Ascending aorta (tissue), 2 donors: ENCODE data around the gene PLA2G2C. TPM values are rescaled to one million over a fixed set of nuclear protein-coding genes. Genes with fewer than 3 reads are reported as not detected.

Source experiments
- DNase-seq, 2 donors: peaks; one replicate each; pipeline ENCODE4 v3.0.0-alpha.2; 2019; ENCODE audit warnings: low spot score in 2 of 2
- H3K27ac ChIP-seq, 2 donors: fragments of 200-600 bp; sonication (generic); one replicate each; pipeline ENCODE4 v1.5.1; 2016 to 2017; ENCODE audit warnings: mild to moderate bottlenecking in 1 of 2
- H3K27me3 ChIP-seq: fragments of 200-600 bp; sonication (generic); one replicate; pipeline ENCODE4 v1.5.1; 2017
- H3K36me3 ChIP-seq, 2 donors: fragments of 200-600 bp; sonication (generic); one replicate each; pipeline ENCODE4 v1.5.1; 2016
- H3K4me1 ChIP-seq, 2 donors: fragments of 200-600 bp; sonication (generic); one replicate each; pipeline ENCODE4 v1.5.1; 2016 to 2017; ENCODE audit warnings: mild to moderate bottlenecking in 1 of 2
- H3K4me3 ChIP-seq, 2 donors: fragments of 200-600 bp; sonication (generic); one replicate each; pipeline ENCODE4 v1.5.1; 2016 to 2017; ENCODE audit warnings: mild to moderate bottlenecking in 1 of 2
- H3K9me3 ChIP-seq, 2 donors: fragments of 200-600 bp; sonication (generic); one replicate each; pipeline ENCODE4 v1.5.1; 2016
- intact Hi-C: fragments of 100-400 bp; cut with DNase I; formaldehyde crosslinking; loops from one replicate; pipeline ENCODE4 v1.15.1; 2023
- total RNA-seq: library from RNA; depleted of rRNA; stranded (reverse); fragments of >200 nt; gene quantifications from one replicate; pipeline ENCODE4 v1.1.0, GENCODE V29; 2016
- TF ChIP-seq, protein P1 (sequence below), 3 experiments: fragments of 200-600 bp in 2 of 3; fragments of 450-650 bp in 1 of 3; sonication (generic) in 2 of 3; IDR thresholded peaks; one replicate each; pipeline ENCODE4 v1.5.1; 2016 to 2019; ENCODE audit warnings: antibody characterized with exemption in 3 of 3, mild to moderate bottlenecking in 1 of 3, moderate library complexity in 1 of 3

PLA2G2C gene
- total RNA-seq, 1 donor from 2014 or later, result not detected

DNA sequence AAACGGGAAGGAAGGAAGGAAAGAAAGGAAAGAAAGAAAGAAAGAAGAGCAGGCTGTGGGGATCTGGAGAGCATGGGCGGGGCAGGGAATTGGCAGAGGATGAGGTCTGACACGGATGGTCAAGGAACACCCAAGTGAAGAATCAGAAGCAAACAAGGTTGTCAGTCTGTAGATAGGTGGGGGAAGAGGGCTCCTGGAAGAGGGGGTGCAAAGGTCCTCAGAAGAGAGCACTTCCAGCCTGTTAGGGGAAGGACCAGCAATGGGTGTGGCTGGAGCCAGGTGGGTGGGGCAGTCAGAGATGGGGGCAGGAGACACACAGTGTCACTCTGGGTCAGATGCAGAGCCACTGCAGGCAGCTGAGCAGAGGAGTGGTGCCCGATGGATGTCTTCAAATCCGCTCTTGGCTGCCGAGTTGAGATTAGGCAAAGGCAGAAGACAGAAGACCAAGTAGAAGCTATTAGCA lies 11.0 kb upstream of the PLA2G2C start:
- intact Hi-C loops, result no loop called here
- DNase-seq, result no peak
- no peak overlapping the region for H3K27ac ChIP-seq
- H3K36me3 ChIP-seq, result no peaks in the 10 kb centered on the region
- TF ChIP-seq, protein P1, sequence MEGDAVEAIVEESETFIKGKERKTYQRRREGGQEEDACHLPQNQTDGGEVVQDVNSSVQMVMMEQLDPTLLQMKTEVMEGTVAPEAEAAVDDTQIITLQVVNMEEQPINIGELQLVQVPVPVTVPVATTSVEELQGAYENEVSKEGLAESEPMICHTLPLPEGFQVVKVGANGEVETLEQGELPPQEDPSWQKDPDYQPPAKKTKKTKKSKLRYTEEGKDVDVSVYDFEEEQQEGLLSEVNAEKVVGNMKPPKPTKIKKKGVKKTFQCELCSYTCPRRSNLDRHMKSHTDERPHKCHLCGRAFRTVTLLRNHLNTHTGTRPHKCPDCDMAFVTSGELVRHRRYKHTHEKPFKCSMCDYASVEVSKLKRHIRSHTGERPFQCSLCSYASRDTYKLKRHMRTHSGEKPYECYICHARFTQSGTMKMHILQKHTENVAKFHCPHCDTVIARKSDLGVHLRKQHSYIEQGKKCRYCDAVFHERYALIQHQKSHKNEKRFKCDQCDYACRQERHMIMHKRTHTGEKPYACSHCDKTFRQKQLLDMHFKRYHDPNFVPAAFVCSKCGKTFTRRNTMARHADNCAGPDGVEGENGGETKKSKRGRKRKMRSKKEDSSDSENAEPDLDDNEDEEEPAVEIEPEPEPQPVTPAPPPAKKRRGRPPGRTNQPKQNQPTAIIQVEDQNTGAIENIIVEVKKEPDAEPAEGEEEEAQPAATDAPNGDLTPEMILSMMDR (IDR thresholded peaks at IDR 0.05), result no peak
- no peaks in the 10 kb centered on the region for H3K4me1 ChIP-seq
- H3K4me3 ChIP-seq, result no peak overlapping the region
- H3K9me3 ChIP-seq, result no peaks in the 10 kb centered on the region
- no peaks in the 10 kb centered on the region for H3K27me3 ChIP-seq

DNA sequence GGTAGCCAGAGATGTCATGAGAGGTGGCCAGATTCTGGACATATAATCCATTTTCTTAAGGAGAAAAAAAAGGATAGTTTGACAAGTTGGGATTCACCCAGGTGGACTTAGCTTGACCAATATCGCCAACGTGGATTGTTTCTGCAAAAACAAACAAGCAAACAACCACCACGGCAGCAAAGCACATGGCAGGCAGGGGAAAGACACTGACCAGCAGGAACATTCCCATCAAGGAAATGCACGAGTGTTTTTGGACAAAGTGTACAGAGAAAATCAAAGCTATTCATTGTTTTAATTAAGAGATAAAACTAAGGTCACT lies 9.1 kb upstream of the PLA2G2C start:
- no peaks in the 10 kb centered on the region for H3K27me3 ChIP-seq
- no peak for DNase-seq
- H3K27ac ChIP-seq, result no peak overlapping the region
- no peaks in the 10 kb centered on the region for H3K4me1 ChIP-seq
- TF ChIP-seq, protein P1 (IDR thresholded peaks at IDR 0.05), result no peak
- H3K36me3 ChIP-seq, result no peaks in the 10 kb centered on the region
- no peak overlapping the region for H3K4me3 ChIP-seq
- H3K9me3 ChIP-seq, result no peaks in the 10 kb centered on the region
- intact Hi-C loops, result no loop called here

- TF ChIP-seq, protein P1 (IDR thresholded peaks at IDR 0.05), result peak; percentile 18 to 55 (median 37)
- intact Hi-C loops, result no loop called here
- H3K4me3 ChIP-seq, result no peak overlapping the region
- H3K36me3 ChIP-seq, result no peaks in the 10 kb centered on the region
- H3K4me1 ChIP-seq, result no peaks in the 10 kb centered on the region
- peak in 1 of 2 donors; percentile 76 for DNase-seq
- no peaks in the 10 kb centered on the region for H3K27me3 ChIP-seq
- no peak overlapping the region for H3K27ac ChIP-seq
- H3K9me3 ChIP-seq, result no peaks in the 10 kb centered on the region
These were observed 8.6 kb upstream of the PLA2G2C start for GRCh38 chr1:20194757-20195461.

- H3K27ac ChIP-seq, result no peak overlapping the region
- TF ChIP-seq, protein P1 (IDR thresholded peaks at IDR 0.05), result no peak
- no peaks in the 10 kb centered on the region for H3K36me3 ChIP-seq
- H3K4me3 ChIP-seq, result no peak overlapping the region
- DNase-seq, result no peak
- H3K9me3 ChIP-seq, result no peaks in the 10 kb centered on the region
- H3K27me3 ChIP-seq, result no peaks in the 10 kb centered on the region
- intact Hi-C loops, result no loop called here
- H3K4me1 ChIP-seq, result no peaks in the 10 kb centered on the region
These were observed 7.9 kb upstream of the PLA2G2C start for GRCh38 chr1:20194224-20194623.

DNA sequence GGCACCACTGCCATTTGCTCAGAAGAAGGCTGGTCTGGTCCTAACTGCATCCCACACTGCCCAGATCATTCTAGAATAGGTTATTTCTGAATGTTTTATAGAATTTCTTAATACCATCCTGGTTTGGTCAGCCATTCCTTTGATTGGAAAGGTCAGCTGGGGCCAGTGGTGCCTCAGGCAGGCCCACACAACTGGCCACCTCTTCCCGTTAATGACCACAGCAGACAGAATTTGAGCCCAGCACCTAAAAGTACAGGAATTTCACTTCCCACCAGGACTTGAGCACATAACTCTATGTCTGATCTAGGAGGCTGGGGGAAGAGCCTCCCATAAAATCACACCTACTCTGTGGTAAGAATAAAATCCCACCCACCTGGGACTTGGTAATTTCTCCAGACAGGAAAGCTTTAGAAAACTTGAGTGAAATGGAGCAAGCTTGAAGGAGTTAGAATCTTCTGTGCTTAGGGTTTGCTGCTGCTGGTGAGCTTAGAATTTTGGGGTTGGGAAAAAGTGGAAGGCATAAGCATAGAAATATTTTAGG lies 6.6 kb upstream of the PLA2G2C start:
- intact Hi-C loops, result no loop called here
- TF ChIP-seq, protein P1 (IDR thresholded peaks at IDR 0.05), result no peak
- no peak for DNase-seq
- H3K27me3 ChIP-seq, result no peaks in the 10 kb centered on the region
- no peaks in the 10 kb centered on the region for H3K4me1 ChIP-seq
- no peak overlapping the region for H3K4me3 ChIP-seq
- no peaks in the 10 kb centered on the region for H3K9me3 ChIP-seq
- H3K36me3 ChIP-seq, result no peaks in the 10 kb centered on the region
- no peak overlapping the region for H3K27ac ChIP-seq
